Measurements from ENCODE around the gene UBR4. TPM values are rescaled to one million over a fixed set of nuclear protein-coding genes. Genes with fewer than 3 reads are reported as not detected.

UBR4 gene
- total and polyA plus RNA-seq, 10 of the 15 experiments (the other 5 are each of a cell fraction or from before 2014, with no cell fraction given) = 34.2 to 124 (median 56.2) TPM

DNA sequence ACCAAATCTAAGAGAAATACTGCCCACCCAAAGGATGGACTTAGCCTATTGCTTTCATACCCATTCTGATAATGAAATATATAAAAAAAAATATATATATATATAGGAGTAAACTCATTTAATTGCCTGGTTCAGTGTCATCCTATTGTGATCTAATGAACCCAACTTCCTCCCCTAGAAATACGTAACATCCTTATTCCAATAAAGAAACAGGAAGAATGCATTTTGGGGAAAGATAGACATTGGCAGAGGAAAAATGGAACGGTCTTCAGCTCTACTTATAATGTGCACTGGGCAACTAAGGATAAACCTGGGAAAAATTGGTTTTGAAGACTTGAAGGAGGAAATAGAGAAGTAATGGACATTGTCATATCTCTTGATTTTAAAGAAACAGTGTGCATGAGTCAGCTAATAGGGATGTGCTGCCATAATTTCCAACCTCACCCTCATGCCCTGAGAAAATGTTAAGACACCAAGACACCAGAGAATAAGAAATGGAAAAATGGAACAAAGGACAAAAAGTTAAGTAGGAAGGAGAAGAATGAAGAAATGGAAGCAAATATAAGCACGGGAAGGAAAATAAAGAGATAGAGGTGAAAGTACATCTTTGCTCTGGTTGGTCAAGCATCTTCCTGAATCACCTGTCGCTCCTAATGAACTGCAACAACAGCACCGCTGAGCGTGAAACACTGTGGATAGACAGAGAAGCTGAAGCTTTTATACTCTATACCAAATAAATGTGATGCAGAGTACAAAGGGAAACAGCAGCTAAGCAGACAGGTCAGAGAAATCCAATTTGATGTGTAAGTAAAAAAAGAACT, 5.4 kb downstream of the UBR4 start:
- Histone ChIP-seq H3K9me3 (replicated peaks; ENCODE audit: control insufficient read depth, insufficient read depth, low read length) (no peaks in the 10 kb centered on the region), H3K4me3 (peak overlapping the region; percentile 13; the same call in 1 of the 2 replicates), H2AFZ (ENCODE audit: control insufficient read depth, low read depth, low read length) (no peak overlapping the region), H3K36me3 (ENCODE audit: control insufficient read depth in 2 of 2, insufficient read depth in 2 of 2, low read length in 1 of 2) (peaks cover 0 to 4% of the 10 kb centered on the region in 2 experiments; a peak in 2 of 4 replicates), H3K79me2 (ENCODE audit: control insufficient read depth, insufficient read depth, low read length) (peaks cover 79% of the 10 kb centered on the region), H3K27ac (ENCODE audit: control insufficient read depth, insufficient read depth) (no peak overlapping the region), H4K20me1 (ENCODE audit: control insufficient read depth, insufficient read depth) (no peaks in the 10 kb centered on the region; the same call in 1 of the 2 replicates), H3K4me2 (ENCODE audit: control insufficient read depth, insufficient read depth) (peak overlapping the region; percentile 3; the same call in 1 of the 2 replicates), H3K9ac (ENCODE audit: control insufficient read depth, insufficient read depth, low read length) (no peak overlapping the region; the same call in 1 of the 2 replicates), H3K27me3 (replicated peaks in 1 of 2; ENCODE audit: control insufficient read depth in 2 of 2, insufficient read depth in 2 of 2, low read length in 1 of 2) (no peaks in the 10 kb centered on the region), H3K4me1 (ENCODE audit: control insufficient read depth, insufficient read depth, low read length) (peaks cover 13% of the 10 kb centered on the region)
- no peak for FAIRE-seq
- POLR2A ChIA-PET = interaction anchor here (0.5 kb wide), 1 partner anchor 64 kb away, joined by 3 read pairs; no protein-coding TSS in a partner anchor
- RAD21 ChIA-PET (ENCODE audit: unreplicated experiment) = interaction anchor here (1.4 to 1.7 kb wide), 2 partner anchors 31 to 36 kb away, joined by 4 read pairs; no protein-coding TSS in a partner anchor
- no TSS peak for BruUV-seq (replicated peaks)
- TF ChIP-seq SMC3 (IDR thresholded peaks at IDR 0.05; ENCODE audit: borderline replicate concordance, low read length) = no peak
- TF ChIP-seq MYC (IDR thresholded peaks at IDR 0.05; ENCODE audit: insufficient read depth, insufficient read length, insufficient replicate concordance, low read length, severe bottlenecking) = no peak
- no peak for TF ChIP-seq GATAD2B (conservative IDR thresholded peaks at IDR 0.05; ENCODE audit: low read depth)
- TF ChIP-seq KLF5 (IDR thresholded peaks at IDR 0.05; ENCODE audit: partially characterized antibody) = no peak
- no peak for TF ChIP-seq SMAD5 (IDR thresholded peaks at IDR 0.05; ENCODE audit: low read depth)
- TF ChIP-seq NR2F1 (conservative IDR thresholded peaks at IDR 0.05) = no peak
- no peak for TF ChIP-seq TCF7 (IDR thresholded peaks at IDR 0.05; ENCODE audit: borderline replicate concordance)
- no peak for TF ChIP-seq ZNF207 (IDR thresholded peaks at IDR 0.05; ENCODE audit: borderline replicate concordance)
- no peak for TF ChIP-seq HDAC6 (IDR thresholded peaks at IDR 0.05; ENCODE audit: unreplicated experiment)
- no peak for TF ChIP-seq SPI1 (IDR thresholded peaks at IDR 0.05; ENCODE audit: borderline replicate concordance, insufficient read depth, low read depth, low read length)
- TF ChIP-seq POLR2A (IDR thresholded peaks at IDR 0.05; ENCODE audit: low read depth, low read length) = no peak
- no peak for TF ChIP-seq NRF1 (conservative IDR thresholded peaks at IDR 0.05; ENCODE audit: low read depth, low read length)
- 86% methylated on average over 6 of the region's 6 CpGs for WGBS (ENCODE audit: insufficient coverage, insufficient replicate concordance, low lambda C conversion rate, missing lambda C conversion rate)
- SMC1A ChIA-PET (ENCODE audit: uncharacterized antibody, unreplicated experiment) = interaction anchor here (0.9 to 2.9 kb wide), 5 partner anchors 9 to 97 kb away, joined by 3 to 10 read pairs (median 4); no protein-coding TSS in a partner anchor
- DNase-seq (ENCODE audit: low read depth, low spot score) = no peak
- ATAC-seq = no peak
- CTCF ChIA-PET = no interaction called here
- intact Hi-C loops (cut with micrococcal nuclease; ENCODE audit: unreplicated experiment) = loop anchor here (10.0 kb wide), 1 partner anchor 250 kb away; the partner anchor contains the start of gene IFFO2
- in situ Hi-C loops (cut with MboI) = no loop called here

Measured in GM12878 (cell line).